ENCODE results near the gene PTPRE. TPM values are rescaled to one million over a fixed set of nuclear protein-coding genes. Genes with fewer than 3 reads are reported as not detected.

The PTPRE gene
- total RNA-seq, 1 donor from 2014 or later = 3.6 TPM

GRCh38 chr10:128109707-128110106 lies 202.8 kb downstream of the PTPRE start:
- TF ChIP-seq, protein P1, sequence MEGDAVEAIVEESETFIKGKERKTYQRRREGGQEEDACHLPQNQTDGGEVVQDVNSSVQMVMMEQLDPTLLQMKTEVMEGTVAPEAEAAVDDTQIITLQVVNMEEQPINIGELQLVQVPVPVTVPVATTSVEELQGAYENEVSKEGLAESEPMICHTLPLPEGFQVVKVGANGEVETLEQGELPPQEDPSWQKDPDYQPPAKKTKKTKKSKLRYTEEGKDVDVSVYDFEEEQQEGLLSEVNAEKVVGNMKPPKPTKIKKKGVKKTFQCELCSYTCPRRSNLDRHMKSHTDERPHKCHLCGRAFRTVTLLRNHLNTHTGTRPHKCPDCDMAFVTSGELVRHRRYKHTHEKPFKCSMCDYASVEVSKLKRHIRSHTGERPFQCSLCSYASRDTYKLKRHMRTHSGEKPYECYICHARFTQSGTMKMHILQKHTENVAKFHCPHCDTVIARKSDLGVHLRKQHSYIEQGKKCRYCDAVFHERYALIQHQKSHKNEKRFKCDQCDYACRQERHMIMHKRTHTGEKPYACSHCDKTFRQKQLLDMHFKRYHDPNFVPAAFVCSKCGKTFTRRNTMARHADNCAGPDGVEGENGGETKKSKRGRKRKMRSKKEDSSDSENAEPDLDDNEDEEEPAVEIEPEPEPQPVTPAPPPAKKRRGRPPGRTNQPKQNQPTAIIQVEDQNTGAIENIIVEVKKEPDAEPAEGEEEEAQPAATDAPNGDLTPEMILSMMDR (conservative IDR thresholded peaks at IDR 0.05) = no peak
- no peak for DNase-seq (ENCODE audit: extremely low spot score, unreplicated experiment)
- H3K36me3 Mint-ChIP-seq = peaks cover 21% of the 10 kb centered on the region
- H3K27ac Mint-ChIP-seq = no peak overlapping the region
- H3K9me3 Mint-ChIP-seq = no peaks in the 10 kb centered on the region
- H3K27me3 Mint-ChIP-seq = no peaks in the 10 kb centered on the region
- no peaks in the 10 kb centered on the region for H3K4me1 Mint-ChIP-seq (ENCODE audit: unreplicated experiment)
- no peak overlapping the region for H3K4me3 Mint-ChIP-seq

- Mint-ChIP-seq H3K27ac (no peak overlapping the region), H3K36me3 (peaks cover 19% of the 10 kb centered on the region), H3K4me3 (no peak overlapping the region), H3K4me1 (ENCODE audit: unreplicated experiment) (no peaks in the 10 kb centered on the region), H3K9me3 (no peaks in the 10 kb centered on the region), H3K27me3 (no peaks in the 10 kb centered on the region)
- DNase-seq (ENCODE audit: extremely low spot score, unreplicated experiment) = no peak
- TF ChIP-seq, protein P1 (conservative IDR thresholded peaks at IDR 0.05) = no peak
Measured at GRCh38 chr10:128110339-128110738, 203.4 kb downstream of the PTPRE start.

DNA sequence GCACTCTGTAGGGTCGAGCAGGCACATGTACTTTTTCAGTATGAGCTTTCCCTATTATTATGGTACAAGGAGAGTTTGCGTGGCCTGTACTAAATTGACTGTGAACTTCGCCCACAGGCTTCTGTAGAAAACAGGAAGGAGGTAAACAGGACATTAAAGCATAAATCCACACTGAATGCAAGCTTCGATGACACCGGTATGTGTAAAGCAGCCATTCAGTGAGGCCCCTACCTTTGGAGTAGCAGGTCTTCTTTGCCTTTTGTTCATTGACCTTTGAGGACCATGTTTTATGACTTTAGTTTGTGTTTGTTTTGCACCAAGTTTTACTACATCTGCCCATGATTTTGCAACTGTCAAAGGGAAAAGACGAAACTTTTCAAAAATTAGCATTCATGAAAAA lies 204.8 kb downstream of the PTPRE start:
- no peak for DNase-seq (ENCODE audit: extremely low spot score, unreplicated experiment)
- Mint-ChIP-seq H3K4me1 (ENCODE audit: unreplicated experiment) (no peaks in the 10 kb centered on the region), H3K4me3 (no peak overlapping the region), H3K9me3 (no peaks in the 10 kb centered on the region), H3K36me3 (peaks cover 23% of the 10 kb centered on the region), H3K27me3 (no peaks in the 10 kb centered on the region), H3K27ac (no peak overlapping the region)
- TF ChIP-seq, protein P1 (conservative IDR thresholded peaks at IDR 0.05) = no peak

GRCh38 chr10:128113026-128113425 lies 206.1 kb downstream of the PTPRE start:
- DNase-seq (ENCODE audit: extremely low spot score, unreplicated experiment) = no peak
- Mint-ChIP-seq H3K4me3 (no peak overlapping the region), H3K9me3 (no peaks in the 10 kb centered on the region), H3K4me1 (ENCODE audit: unreplicated experiment) (no peaks in the 10 kb centered on the region), H3K36me3 (peaks cover 23% of the 10 kb centered on the region), H3K27ac (no peak overlapping the region), H3K27me3 (no peaks in the 10 kb centered on the region)
- TF ChIP-seq, protein P1 (conservative IDR thresholded peaks at IDR 0.05) = no peak

- no peaks in the 10 kb centered on the region for H3K9me3 Mint-ChIP-seq
- no peak overlapping the region for H3K4me3 Mint-ChIP-seq
- no peak overlapping the region for H3K27ac Mint-ChIP-seq
- H3K36me3 Mint-ChIP-seq = peaks cover 31% of the 10 kb centered on the region
- TF ChIP-seq, protein P1 (conservative IDR thresholded peaks at IDR 0.05) = no peak
- H3K4me1 Mint-ChIP-seq (ENCODE audit: unreplicated experiment) = no peaks in the 10 kb centered on the region
- no peak for DNase-seq (ENCODE audit: extremely low spot score, unreplicated experiment)
- no peaks in the 10 kb centered on the region for H3K27me3 Mint-ChIP-seq
Measured at GRCh38 chr10:128114901-128115300, 208.0 kb downstream of the PTPRE start.

DNA sequence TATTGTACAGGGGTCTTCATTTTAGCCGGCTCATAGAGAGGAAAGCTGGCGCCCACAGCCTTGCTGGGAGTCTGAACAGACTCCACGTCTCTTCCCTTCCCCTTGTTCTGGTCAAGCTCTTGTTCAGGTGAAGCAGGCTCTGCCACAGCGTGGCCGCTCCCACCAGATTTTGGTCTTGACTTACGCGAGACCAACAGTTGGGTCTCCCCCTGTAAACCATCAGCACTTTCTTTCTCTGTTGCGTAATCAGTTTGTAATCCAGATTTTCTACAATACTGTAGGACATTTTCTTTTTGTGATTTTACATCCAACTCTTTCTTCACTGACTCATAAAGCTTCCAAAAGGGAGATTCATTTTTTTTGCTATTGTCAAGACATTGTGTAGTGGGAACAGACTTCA lies 208.5 kb downstream of the PTPRE start:
- Mint-ChIP-seq H3K4me1 (ENCODE audit: unreplicated experiment) (no peaks in the 10 kb centered on the region), H3K9me3 (no peaks in the 10 kb centered on the region), H3K27ac (no peak overlapping the region), H3K36me3 (peaks cover 26% of the 10 kb centered on the region), H3K4me3 (no peak overlapping the region), H3K27me3 (no peaks in the 10 kb centered on the region)
- TF ChIP-seq, protein P1 (conservative IDR thresholded peaks at IDR 0.05) = no peak
- DNase-seq (ENCODE audit: extremely low spot score, unreplicated experiment) = no peak

All from type B pancreatic cell (in vitro differentiated cells).